Measurements from ENCODE around the gene MBTPS1.

DNA sequence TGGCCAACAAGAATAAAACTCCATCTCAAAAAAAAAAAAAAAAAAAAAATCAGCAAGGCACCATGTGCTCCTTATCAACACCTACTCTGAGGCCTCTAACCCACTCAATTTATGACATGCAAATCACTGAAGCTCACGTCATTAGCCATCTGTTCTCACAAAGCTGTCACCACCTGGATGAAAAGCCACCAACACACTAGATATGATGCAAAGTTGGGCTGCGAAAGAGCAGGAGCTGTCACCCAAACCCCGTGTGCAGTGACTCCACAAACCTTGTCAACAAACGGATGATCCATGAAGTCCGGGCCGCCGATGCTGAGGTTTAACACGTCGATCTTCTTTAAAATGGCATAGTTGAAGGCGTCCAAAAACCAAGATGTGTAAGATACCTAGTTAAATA, 25.3 kb downstream of the MBTPS1 start:
- no peak for TF ChIP-seq CTCF (IDR thresholded peaks at IDR 0.05)
- TF ChIP-seq POLR2A (IDR thresholded peaks at IDR 0.05): no peak
- TF ChIP-seq POLR2AphosphoS5 (IDR thresholded peaks at IDR 0.05): no peak
